ENCODE data around the gene KCP. TPM values are rescaled to one million over a fixed set of nuclear protein-coding genes. Genes with fewer than 3 reads are reported as not detected.

Gene KCP
- total and polyA plus RNA-seq, 2 of the 13 experiments (the other 11 are each of a cell fraction or from before 2014, with no cell fraction given), result 0.37 to 1.0 TPM

DNA sequence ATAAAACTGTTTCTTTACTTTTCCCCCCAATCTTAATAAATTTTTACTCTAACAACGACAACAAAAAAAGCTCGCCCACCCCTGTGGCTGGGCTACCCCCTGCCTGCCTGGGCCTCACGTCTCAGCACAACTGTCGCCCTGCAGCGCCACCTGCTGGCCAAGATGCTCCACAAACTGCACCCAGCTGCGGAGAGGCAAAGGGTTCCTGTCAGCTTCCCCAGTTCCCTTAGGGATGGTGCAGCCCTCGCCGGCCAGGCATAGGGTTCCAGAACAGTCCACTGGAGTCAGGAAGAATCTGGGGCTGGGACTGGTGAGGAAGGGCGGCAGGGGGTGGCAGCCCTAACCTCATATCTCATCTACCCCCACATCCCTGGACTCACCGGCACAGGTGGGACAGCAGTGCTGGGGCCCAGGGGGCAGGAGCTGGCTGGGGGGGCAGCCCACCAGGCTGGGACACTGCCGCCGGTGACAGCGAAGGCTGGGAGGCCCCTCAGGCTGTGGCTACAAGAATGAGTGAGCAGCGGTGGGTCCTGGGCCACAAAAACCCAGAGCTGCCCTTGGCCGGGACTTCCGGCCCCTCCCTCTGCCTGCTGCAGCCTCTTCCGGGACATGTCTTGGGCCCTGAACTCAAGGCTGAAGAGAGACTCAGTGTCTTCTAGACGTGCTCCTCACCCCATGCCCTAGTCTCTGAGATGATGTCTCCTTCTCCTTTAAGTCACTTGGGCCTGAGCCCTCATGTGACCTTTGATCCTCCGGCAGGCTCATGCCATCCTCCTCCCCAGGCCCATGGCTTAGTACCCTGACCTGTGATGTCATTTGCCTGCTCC, 26.7 kb downstream of the KCP start (continued):
- TF ChIP-seq, protein P1, sequence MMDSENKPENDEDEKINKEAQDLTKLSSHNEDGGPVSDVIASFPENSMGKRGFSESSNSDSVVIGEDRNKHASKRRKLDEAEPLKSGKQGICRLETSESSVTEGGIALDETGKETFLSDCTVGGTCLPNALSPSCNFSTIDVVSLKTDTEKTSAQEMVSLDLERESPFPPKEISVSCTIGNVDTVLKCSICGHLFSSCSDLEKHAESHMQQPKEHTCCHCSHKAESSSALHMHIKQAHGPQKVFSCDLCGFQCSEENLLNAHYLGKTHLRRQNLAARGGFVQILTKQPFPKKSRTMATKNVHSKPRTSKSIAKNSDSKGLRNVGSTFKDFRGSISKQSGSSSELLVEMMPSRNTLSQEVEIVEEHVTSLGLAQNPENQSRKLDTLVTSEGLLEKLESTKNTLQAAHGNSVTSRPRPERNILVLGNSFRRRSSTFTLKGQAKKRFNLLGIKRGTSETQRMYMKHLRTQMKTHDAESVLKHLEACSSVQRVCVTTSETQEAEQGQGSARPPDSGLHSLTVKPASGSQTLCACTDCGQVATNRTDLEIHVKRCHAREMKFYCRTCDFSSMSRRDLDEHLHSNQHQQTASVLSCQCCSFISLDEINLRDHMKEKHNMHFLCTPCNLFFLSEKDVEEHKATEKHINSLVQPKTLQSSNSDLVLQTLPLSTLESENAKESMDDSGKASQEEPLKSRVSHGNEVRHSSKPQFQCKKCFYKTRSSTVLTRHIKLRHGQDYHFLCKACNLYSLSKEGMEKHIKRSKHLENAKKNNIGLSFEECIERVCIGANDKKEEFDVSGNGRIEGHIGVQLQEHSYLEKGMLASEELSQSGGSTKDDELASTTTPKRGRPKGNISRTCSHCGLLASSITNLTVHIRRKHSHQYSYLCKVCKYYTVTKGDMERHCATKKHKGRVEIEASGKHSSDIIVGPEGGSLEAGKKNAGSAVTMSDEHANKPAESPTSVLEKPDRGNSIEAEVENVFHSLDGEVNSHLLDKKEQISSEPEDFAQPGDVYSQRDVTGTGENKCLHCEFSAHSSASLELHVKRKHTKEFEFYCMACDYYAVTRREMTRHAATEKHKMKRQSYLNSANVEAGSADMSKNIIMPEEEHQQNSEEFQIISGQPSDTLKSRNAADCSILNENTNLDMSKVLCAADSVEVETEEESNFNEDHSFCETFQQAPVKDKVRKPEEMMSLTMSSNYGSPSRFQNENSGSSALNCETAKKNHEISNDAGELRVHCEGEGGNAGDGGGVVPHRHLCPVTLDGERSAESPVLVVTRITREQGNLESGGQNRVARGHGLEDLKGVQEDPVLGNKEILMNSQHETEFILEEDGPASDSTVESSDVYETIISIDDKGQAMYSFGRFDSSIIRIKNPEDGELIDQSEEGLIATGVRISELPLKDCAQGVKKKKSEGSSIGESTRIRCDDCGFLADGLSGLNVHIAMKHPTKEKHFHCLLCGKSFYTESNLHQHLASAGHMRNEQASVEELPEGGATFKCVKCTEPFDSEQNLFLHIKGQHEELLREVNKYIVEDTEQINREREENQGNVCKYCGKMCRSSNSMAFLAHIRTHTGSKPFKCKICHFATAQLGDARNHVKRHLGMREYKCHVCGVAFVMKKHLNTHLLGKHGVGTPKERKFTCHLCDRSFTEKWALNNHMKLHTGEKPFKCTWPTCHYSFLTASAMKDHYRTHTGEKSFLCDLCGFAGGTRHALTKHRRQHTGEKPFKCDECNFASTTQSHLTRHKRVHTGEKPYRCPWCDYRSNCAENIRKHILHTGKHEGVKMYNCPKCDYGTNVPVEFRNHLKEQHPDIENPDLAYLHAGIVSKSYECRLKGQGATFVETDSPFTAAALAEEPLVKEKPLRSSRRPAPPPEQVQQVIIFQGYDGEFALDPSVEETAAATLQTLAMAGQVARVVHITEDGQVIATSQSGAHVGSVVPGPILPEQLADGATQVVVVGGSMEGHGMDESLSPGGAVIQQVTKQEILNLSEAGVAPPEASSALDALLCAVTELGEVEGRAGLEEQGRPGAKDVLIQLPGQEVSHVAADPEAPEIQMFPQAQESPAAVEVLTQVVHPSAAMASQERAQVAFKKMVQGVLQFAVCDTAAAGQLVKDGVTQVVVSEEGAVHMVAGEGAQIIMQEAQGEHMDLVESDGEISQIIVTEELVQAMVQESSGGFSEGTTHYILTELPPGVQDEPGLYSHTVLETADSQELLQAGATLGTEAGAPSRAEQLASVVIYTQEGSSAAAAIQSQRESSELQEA (CRISPR knock-in tag; IDR thresholded peaks at IDR 0.05; ENCODE audit: not compliant biosample characterization), result peak; percentile 32
- TF ChIP-seq ZNF441 (CRISPR knock-in tag; IDR thresholded peaks at IDR 0.05; ENCODE audit: borderline replicate concordance), result no peak
- TF ChIP-seq ZNF350 (CRISPR knock-in tag; IDR thresholded peaks at IDR 0.05; ENCODE audit: borderline replicate concordance, low read depth), result peak; percentile 34; the same call in 1 of the 2 replicates
- TF ChIP-seq ZSCAN9 (CRISPR knock-in tag; IDR thresholded peaks at IDR 0.05; ENCODE audit: borderline replicate concordance), result no peak
- TF ChIP-seq, protein P2, sequence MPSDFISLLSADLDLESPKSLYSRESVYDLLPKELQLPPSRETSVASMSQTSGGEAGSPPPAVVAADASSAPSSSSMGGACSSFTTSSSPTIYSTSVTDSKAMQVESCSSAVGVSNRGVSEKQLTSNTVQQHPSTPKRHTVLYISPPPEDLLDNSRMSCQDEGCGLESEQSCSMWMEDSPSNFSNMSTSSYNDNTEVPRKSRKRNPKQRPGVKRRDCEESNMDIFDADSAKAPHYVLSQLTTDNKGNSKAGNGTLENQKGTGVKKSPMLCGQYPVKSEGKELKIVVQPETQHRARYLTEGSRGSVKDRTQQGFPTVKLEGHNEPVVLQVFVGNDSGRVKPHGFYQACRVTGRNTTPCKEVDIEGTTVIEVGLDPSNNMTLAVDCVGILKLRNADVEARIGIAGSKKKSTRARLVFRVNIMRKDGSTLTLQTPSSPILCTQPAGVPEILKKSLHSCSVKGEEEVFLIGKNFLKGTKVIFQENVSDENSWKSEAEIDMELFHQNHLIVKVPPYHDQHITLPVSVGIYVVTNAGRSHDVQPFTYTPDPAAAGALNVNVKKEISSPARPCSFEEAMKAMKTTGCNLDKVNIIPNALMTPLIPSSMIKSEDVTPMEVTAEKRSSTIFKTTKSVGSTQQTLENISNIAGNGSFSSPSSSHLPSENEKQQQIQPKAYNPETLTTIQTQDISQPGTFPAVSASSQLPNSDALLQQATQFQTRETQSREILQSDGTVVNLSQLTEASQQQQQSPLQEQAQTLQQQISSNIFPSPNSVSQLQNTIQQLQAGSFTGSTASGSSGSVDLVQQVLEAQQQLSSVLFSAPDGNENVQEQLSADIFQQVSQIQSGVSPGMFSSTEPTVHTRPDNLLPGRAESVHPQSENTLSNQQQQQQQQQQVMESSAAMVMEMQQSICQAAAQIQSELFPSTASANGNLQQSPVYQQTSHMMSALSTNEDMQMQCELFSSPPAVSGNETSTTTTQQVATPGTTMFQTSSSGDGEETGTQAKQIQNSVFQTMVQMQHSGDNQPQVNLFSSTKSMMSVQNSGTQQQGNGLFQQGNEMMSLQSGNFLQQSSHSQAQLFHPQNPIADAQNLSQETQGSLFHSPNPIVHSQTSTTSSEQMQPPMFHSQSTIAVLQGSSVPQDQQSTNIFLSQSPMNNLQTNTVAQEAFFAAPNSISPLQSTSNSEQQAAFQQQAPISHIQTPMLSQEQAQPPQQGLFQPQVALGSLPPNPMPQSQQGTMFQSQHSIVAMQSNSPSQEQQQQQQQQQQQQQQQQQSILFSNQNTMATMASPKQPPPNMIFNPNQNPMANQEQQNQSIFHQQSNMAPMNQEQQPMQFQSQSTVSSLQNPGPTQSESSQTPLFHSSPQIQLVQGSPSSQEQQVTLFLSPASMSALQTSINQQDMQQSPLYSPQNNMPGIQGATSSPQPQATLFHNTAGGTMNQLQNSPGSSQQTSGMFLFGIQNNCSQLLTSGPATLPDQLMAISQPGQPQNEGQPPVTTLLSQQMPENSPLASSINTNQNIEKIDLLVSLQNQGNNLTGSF (CRISPR knock-in tag; IDR thresholded peaks at IDR 0.05), result no peak
- TF ChIP-seq TCF12 (IDR thresholded peaks at IDR 0.05), result no peak
- TF ChIP-seq TCF12 (CRISPR knock-in tag; IDR thresholded peaks at IDR 0.05), result no peak
- no peak for TF ChIP-seq ZNF251 (CRISPR knock-in tag; IDR thresholded peaks at IDR 0.05)
- no peak; the same call in 1 of the 2 replicates for TF ChIP-seq MTERF4 (CRISPR knock-in tag; IDR thresholded peaks at IDR 0.05)
- no peak for TF ChIP-seq ZNF34 (CRISPR knock-in tag; IDR thresholded peaks at IDR 0.05; ENCODE audit: borderline replicate concordance)
- no peak for TF ChIP-seq RAD51 (IDR thresholded peaks at IDR 0.05; ENCODE audit: borderline replicate concordance)
- no peak for TF ChIP-seq ATAD3A (CRISPR knock-in tag; IDR thresholded peaks at IDR 0.05)
